NT2/D1 (cell line): ENCODE results near the gene PHF21B.
A peak's percentile ranks its signal among the peaks of the same experiment; 100 is the strongest.
"Not testable (repeated sequence)": the region's sequence is repeated elsewhere in the genome, so short reads cannot be mapped to it uniquely, and the experiment has no call there.

Source experiments
- DNase-seq: peaks from one replicate; pipeline ENCODE4 v3.0.0-alpha.2; 2011; ENCODE audit warnings: low read depth, low spot score
- H3K27me3 ChIP-seq: 2 replicates; pipeline ENCODE4 v1.6.0; 2011; ENCODE audit warnings: mild to moderate bottlenecking; ENCODE audit not compliant: insufficient read length, insufficient read depth
- H3K36me3 ChIP-seq: 2 replicates; pipeline ENCODE4 v1.6.1; 2011; ENCODE audit warnings: mild to moderate bottlenecking, low read length, mixed read lengths; ENCODE audit not compliant: insufficient read depth, insufficient read length
- H3K4me1 ChIP-seq: 2 replicates; pipeline ENCODE4 v1.5.1; 2011; ENCODE audit not compliant: insufficient read depth, insufficient read length
- H3K4me3 ChIP-seq: 2 replicates; pipeline ENCODE4 v1.5.1; 2011; ENCODE audit warnings: low read depth; ENCODE audit not compliant: insufficient read length
- H3K9ac ChIP-seq: 2 replicates; pipeline ENCODE4 v1.6.0; 2011; ENCODE audit warnings: low read depth; ENCODE audit not compliant: insufficient read length
- H3K9me3 ChIP-seq: 2 replicates; pipeline ENCODE4 v1.5.1; 2011; ENCODE audit warnings: mild to moderate bottlenecking, low read length; ENCODE audit not compliant: insufficient read depth
- SUZ12 ChIP-seq: IDR thresholded peaks from 2 replicates; pipeline ENCODE4 v1.6.1; 2011; ENCODE audit not compliant: insufficient read length, insufficient read depth; ENCODE audit errors: extremely low read depth
- YY1 ChIP-seq: IDR thresholded peaks from 2 replicates; pipeline ENCODE4 v1.6.1; 2011; ENCODE audit not compliant: insufficient read length, insufficient read depth
- ZNF274 ChIP-seq: IDR thresholded peaks from 2 replicates; pipeline ENCODE4 v1.6.1; 2011; ENCODE audit warnings: mild to moderate bottlenecking, low read depth, low read length

Gene PHF21B

DNA sequence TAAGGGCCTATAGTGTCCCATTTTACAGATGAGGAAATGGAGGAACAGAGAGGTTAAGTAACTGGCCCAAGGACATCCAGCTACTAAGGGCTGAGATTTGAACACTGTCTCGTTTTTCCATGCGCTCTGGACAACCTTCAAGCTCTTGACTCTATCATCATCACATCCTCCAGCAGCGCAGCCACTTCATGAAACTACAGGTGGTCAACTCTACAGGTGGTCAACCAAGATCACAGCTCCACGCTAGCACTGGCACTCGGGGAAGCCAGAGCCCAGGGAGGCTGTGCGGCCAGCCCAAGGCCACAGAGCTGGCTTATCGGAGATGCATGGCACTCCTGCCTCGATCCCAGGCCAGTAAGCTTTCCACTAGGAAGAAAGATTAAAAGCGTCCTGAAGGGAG, 40.0 kb downstream of the PHF21B start:
- no peak overlapping the region for H3K9ac ChIP-seq
- peaks cover 4% of the 10 kb centered on the region for H3K36me3 ChIP-seq
- no peak overlapping the region for H3K4me3 ChIP-seq
- H3K27me3 ChIP-seq: no peaks in the 10 kb centered on the region
- no peaks in the 10 kb centered on the region for H3K9me3 ChIP-seq
- DNase-seq: no peak
- peaks cover 27% of the 10 kb centered on the region for H3K4me1 ChIP-seq
- TF ChIP-seq YY1: no peak
- TF ChIP-seq ZNF274: no peak
- TF ChIP-seq SUZ12: no peak

DNA sequence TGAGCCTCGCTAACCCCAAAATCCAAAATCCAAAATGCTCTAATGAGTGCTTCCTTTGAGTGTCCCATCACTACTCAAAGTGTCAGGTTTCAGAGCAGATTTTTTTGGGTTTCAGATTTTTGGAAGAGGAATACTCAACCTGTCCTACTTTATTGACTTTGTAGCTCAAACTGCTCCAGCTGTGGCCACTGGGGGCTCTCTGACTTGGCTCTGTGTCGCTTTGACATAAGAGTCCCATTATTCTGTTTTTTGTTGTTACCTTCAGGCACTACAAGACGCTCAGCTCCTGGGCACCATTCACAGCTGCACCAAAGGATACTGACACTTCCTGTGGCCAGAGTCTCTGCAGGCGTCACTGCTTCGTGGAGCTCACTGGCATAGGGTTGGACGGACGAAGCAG, 41.1 kb downstream of the PHF21B start:
- H3K9ac ChIP-seq: peak overlapping the region; percentile 8
- no peak overlapping the region for H3K4me3 ChIP-seq
- H3K9me3 ChIP-seq: no peaks in the 10 kb centered on the region
- no peak for DNase-seq
- peaks cover 4% of the 10 kb centered on the region for H3K36me3 ChIP-seq
- H3K27me3 ChIP-seq: no peaks in the 10 kb centered on the region
- H3K4me1 ChIP-seq: peaks cover 30% of the 10 kb centered on the region
- TF ChIP-seq YY1 (no peak), ZNF274 (no peak), SUZ12 (no peak)

DNA sequence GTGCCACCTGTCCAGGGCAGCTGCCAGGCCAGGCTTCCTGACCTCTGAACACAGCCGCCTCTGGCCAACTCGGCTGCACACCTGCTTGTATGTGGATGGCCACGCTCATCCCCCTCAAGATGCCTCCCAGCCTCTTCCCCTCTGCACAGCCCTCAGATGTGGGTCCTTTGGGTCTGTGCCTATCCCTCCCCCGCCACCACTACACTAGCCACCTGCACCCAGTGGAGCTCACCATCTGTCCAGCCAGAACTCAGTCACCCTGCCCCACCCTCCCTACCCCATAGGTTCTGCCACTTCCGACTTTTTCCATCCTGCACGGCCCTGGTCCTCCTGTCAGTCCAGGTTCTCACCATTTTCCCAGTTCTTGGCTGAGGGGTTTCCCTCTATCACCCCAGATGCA, 44.6 kb downstream of the PHF21B start:
- DNase-seq: no peak
- H3K36me3 ChIP-seq: peaks cover 2% of the 10 kb centered on the region
- no peaks in the 10 kb centered on the region for H3K9me3 ChIP-seq
- peaks cover 13% of the 10 kb centered on the region for H3K4me1 ChIP-seq
- no peak for TF ChIP-seq YY1
- no peak for TF ChIP-seq ZNF274
- TF ChIP-seq SUZ12: no peak
- H3K9ac ChIP-seq: no peak overlapping the region
- no peaks in the 10 kb centered on the region for H3K27me3 ChIP-seq
- H3K4me3 ChIP-seq: no peak overlapping the region

DNA sequence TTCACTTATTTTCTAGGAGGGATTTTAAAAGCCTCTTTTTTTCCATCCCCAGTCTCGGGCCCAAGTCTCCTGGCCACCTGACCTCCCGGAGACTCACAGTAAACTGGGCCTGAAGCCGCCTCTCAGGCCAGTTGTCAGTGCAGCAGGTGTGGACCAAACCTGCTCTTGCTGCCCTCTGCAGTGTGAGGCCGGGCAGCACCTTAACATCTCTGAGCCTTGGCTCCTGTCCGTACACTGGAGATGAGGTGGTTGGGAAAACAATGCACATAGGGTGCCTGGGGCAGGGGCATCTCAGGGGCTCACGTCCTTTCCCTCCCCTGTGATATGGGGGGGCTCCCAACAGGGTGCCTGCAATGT, 45.1 kb downstream of the PHF21B start:
- no peaks in the 10 kb centered on the region for H3K27me3 ChIP-seq
- H3K9ac ChIP-seq: no peak overlapping the region

DNA sequence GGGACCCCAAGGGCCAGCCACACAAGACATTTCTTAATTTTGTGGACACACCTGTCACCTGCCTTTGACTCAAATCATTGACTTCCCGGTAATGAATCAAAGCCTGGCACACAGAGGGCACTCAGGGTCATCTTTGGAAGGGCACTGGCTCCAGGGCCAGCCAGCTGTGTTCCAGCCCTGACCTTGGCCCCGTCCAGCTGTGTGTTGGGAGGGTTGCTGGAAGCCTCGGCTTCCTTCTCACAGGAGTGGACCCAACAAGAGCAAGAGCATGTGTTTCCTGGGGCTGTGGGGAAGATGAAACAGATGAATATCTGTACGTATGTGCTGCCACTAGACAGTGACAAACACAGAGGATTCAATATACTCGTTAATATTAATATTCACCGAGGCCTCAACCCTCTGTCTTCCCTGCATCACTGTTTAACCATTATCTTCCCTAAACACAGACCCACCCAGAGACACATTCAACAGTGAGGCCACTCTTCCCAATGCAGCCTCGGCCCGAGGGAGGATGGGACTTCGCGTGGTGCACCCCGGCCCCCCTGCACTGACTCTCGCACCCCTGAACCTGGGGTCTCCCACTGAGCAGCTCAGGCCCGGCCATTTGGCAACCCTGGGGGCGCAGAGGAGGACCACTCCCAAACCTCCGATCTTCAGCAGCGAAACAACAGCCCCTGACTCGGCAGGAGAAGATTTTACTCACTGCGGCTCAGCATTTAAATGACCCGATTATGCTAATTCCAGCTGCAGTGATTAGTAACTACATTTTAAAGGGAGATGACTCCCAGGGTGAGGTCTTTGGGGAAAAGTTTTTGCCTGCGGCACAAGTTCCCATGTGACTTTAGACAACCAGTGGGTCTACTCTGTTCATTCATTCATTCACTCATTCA, 45.7 kb downstream of the PHF21B start:
- H3K9ac ChIP-seq: no peak overlapping the region
- no peak overlapping the region for H3K4me3 ChIP-seq
- TF ChIP-seq ZNF274: no peak
- no peak for TF ChIP-seq SUZ12
- no peaks in the 10 kb centered on the region for H3K27me3 ChIP-seq
- no peak for DNase-seq
- H3K36me3 ChIP-seq: peaks cover 2% of the 10 kb centered on the region
- H3K9me3 ChIP-seq: no peaks in the 10 kb centered on the region
- H3K4me1 ChIP-seq: peaks cover 10% of the 10 kb centered on the region

More for the DNA sequence above, 45.1 kb downstream of the PHF21B start:
- H3K4me1 ChIP-seq: peaks cover 11% of the 10 kb centered on the region
- no peak overlapping the region for H3K4me3 ChIP-seq
- H3K36me3 ChIP-seq: peaks cover 2% of the 10 kb centered on the region
- H3K9me3 ChIP-seq: no peaks in the 10 kb centered on the region
- TF ChIP-seq ZNF274: no peak
- no peak for TF ChIP-seq YY1
- no peak for TF ChIP-seq SUZ12
- DNase-seq: no peak

DNA sequence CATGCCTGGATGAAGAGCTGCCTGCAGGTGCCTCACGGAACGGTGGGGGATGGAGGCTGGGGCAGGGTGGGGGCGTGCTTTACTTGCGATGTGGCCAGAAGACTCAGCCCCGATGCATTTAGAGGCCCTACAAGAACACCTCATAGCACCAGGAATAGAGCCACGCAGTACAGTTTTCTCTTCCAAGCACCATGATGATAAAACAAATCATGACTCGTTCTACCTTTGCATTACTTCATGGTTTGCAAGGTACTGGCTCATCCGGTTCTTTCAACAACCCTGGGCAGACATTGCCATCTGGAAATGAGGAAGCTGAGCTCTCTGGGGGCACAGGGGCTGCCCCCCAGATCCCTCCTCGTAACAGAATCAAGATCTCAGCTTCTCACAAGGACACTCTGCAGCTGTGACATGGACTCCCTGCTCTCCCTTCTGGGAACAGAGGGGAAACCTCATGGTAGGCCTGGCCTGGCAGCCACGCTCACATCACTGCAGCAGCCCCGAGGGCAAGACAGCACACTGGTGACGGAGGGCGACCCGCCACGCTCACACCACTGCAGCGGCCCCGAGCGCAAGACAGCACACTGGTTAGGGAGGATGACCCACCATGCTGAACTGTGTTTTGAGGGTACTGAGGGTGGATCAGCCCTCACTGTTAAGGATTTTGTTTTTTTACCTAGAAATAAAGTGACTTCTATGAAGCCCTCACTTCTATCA, 46.9 kb downstream of the PHF21B start:
- Histone ChIP-seq H3K9me3 (no peaks in the 10 kb centered on the region), H3K36me3 (peaks cover 2% of the 10 kb centered on the region), H3K4me3 (no peak overlapping the region), H3K27me3 (no peaks in the 10 kb centered on the region), H3K9ac (no peak overlapping the region), H3K4me1 (peaks cover 8% of the 10 kb centered on the region)
- TF ChIP-seq ZNF274: no peak
- TF ChIP-seq SUZ12: no peak
- no peak for TF ChIP-seq YY1
- DNase-seq: no peak

DNA sequence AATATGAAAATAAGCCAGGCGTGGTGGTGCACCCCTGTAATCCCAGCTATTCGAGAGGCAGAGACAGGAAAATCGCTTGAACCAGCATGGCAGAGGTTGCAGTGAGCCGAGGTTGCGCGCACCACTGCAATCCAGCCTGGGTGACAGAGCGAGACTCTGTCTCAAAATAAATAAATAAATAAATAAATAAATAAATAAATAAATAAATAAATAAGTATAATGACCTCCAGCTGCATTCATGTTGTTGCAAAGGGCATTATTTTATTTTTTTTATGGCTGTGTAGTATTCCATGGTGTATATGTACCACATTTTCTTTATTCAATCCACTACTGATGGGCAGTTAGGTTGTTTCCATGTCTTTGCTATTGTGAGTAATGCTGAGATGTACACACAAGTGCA, 48.1 kb downstream of the PHF21B start:
- H3K9ac ChIP-seq, H3K36me3 ChIP-seq, H3K27me3 ChIP-seq, H3K4me3 ChIP-seq, H3K9me3 ChIP-seq, DNase-seq: not testable (repeated sequence)
- peaks cover 13% of the 10 kb centered on the region for H3K4me1 ChIP-seq
